Erythroblast (primary cell): ENCODE results near the gene USP5.

Source experiments
- GATA1 ChIP-seq: IDR thresholded peaks from 2 replicates; pipeline ENCODE4 v1.6.1; 2011; ENCODE audit warnings: low read depth, mild to moderate bottlenecking, control low read depth, low read length, moderate library complexity
- POLR2A ChIP-seq: IDR thresholded peaks from 2 replicates; pipeline ENCODE4 v1.6.1; 2011; ENCODE audit warnings: mild to moderate bottlenecking, low read length

- TF ChIP-seq POLR2A (no peak), GATA1 (no peak)
Observed at GRCh38 chr12:6903722-6904121, 51.8 kb downstream of the USP5 start.
